Measurements from ENCODE around the gene ITGA5. TPM values are rescaled to one million over a fixed set of nuclear protein-coding genes. Genes with fewer than 3 reads are reported as not detected.

Gene ITGA5
- total RNA-seq, 1 donor from 2014 or later = 116 TPM

DNA sequence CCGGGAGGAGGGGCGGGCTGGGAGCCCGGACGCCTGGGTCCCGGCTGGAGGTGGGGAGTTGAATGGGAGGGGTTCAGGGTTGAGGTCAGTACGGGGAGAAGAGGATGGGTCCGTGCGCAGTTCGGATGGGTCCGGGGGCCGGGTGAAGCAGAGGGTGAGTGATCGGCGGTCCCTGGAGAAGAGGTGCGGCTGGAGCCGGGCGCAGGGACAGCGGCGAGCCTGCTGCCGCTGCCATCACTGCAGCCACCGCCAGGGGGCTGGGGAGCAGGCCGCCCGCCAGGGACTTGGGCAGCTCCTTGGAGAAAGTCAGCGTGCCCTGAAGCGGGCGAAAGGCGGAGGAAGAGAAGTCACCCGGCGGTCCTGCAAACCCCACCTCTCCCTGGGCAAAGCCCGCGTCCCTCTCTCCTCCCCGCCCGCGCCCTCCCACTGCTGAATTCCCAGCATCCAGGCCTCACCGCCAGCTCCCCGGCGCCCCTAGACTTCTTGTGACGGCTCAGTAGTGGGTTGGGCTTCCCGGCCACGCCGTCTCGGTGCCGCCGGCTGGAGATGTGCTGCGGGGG lies 48.8 kb downstream of the ITGA5 start:
- no peak for DNase-seq (ENCODE audit: low read depth)
- TF ChIP-seq, protein P1, sequence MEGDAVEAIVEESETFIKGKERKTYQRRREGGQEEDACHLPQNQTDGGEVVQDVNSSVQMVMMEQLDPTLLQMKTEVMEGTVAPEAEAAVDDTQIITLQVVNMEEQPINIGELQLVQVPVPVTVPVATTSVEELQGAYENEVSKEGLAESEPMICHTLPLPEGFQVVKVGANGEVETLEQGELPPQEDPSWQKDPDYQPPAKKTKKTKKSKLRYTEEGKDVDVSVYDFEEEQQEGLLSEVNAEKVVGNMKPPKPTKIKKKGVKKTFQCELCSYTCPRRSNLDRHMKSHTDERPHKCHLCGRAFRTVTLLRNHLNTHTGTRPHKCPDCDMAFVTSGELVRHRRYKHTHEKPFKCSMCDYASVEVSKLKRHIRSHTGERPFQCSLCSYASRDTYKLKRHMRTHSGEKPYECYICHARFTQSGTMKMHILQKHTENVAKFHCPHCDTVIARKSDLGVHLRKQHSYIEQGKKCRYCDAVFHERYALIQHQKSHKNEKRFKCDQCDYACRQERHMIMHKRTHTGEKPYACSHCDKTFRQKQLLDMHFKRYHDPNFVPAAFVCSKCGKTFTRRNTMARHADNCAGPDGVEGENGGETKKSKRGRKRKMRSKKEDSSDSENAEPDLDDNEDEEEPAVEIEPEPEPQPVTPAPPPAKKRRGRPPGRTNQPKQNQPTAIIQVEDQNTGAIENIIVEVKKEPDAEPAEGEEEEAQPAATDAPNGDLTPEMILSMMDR (conservative IDR thresholded peaks at IDR 0.05; ENCODE audit: low read depth, low read length) = peak; percentile 74
- peak overlapping the region; percentile 48 for H3K4me3 ChIP-seq (ENCODE audit: low read depth, low read length)

DNA sequence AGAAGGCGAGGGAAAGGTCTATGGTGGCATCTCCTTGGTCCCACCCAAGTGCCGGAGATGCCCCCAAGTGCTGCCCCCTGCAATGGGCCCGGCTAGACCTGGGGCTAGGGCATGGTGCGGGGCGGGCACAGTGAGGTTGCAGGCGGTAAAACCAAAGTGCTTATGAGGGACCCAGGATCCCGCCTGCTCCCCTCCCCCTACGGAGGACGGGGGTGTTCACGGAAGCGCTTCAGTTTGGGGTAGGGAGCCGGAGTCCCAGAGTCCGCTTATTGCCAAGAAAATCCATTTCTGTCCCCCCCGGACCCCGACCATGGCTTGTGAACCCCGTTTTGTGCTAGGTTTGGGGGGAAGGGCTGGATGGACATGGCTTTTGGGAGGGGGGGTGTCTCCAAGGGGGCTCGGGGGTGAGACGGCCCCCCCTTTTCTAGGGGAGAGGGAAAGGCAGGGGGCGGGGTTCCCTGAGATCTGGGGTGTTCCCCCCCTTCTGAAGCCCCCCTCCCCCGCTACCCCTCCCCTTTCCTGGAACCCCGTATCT lies 49.4 kb downstream of the ITGA5 start:
- TF ChIP-seq, protein P1 (conservative IDR thresholded peaks at IDR 0.05; ENCODE audit: low read depth, low read length) = no peak
- H3K4me3 ChIP-seq (ENCODE audit: low read depth, low read length) = peak overlapping the region; percentile 48
- no peak for DNase-seq (ENCODE audit: low read depth)

DNA sequence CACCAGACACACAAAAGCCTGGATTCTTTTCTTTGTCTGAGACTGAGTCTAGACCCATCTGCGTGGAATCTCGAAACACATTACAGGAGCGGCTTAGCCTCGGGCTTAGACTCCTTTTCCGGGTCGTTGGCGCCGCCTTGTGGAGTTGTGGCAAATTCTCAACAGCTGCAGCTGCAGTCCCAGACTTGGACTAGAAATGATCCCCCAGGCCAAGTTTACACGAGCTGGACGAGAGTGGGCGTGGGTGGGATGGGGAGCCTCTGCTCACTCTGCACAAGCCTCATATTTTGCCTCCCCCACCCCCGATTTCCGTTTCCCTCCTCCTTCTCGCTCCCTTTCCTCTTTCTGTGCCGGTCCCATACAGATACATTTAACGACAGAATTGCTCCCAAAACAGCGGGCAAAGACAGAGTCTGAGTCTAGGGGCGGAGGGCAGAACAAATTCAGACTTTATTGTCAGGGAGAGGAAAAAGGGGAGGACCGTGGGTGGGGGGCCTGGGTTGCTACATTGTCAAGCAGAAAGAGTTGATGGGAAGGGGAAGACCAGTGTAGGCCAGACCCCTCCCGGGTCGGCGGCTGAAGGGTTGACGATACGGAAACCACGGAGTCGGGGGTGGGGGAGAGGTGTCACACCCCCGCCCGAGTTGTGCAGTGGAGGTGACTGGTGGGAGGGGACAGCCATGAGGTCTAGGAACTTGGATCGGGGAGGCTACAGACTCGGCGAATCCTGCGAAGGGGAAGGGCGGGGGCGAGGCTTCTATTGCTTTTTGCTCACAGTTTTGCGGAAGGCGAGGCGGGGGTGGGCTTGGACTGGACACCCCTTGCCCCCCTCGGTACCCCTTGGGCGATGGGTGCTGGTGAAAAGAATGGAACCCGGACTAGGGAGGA lies 50.1 kb downstream of the ITGA5 start:
- TF ChIP-seq, protein P1 (conservative IDR thresholded peaks at IDR 0.05; ENCODE audit: low read depth, low read length) = peak; percentile 92
- H3K4me3 ChIP-seq (ENCODE audit: low read depth, low read length) = peak overlapping the region; percentile 48
- no peak for DNase-seq (ENCODE audit: low read depth)

GRCh38 chr12:54368025-54368708 lies 50.9 kb downstream of the ITGA5 start:
- TF ChIP-seq, protein P1 (conservative IDR thresholded peaks at IDR 0.05; ENCODE audit: low read depth, low read length) = no peak
- peak overlapping the region; percentile 48 for H3K4me3 ChIP-seq (ENCODE audit: low read depth, low read length)
- no peak for DNase-seq (ENCODE audit: low read depth)

- H3K4me3 ChIP-seq (ENCODE audit: low read depth, low read length) = no peak within 1 kb of the TSS
- no peak for DNase-seq (ENCODE audit: low read depth)
- TF ChIP-seq, protein P1 (conservative IDR thresholded peaks at IDR 0.05; ENCODE audit: low read depth, low read length) = no peak
These were observed 54.7 kb downstream of the ITGA5 start, which contains the start of gene GPR84 for GRCh38 chr12:54364413-54364812. TSS of gene GPR84 (minus strand) at chr12:54364486. CDS start at chr12:54363851, 635 bp downstream.

DNA sequence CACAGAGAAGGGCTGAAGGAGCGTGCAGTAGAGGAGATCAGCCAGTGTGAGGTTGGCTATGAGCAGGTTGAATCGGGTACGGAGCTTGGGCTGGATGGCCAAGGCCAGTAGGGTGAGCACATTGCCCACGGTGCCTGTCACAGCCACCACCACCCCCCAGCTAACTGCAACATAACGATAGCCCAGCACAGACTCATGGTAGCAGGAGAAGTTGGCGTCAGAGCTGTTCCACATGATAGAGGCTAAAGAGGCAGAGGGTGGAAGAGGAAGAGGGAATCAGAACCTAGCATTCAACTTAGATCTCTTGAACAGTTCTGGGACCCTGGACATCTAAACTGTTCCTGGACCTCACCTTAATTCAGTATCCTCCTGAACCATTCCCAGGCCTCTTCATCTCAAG lies 55.4 kb downstream of the ITGA5 start:
- DNase-seq (ENCODE audit: low read depth) = no peak
- TF ChIP-seq, protein P1 (conservative IDR thresholded peaks at IDR 0.05; ENCODE audit: low read depth, low read length) = no peak
- H3K4me3 ChIP-seq (ENCODE audit: low read depth, low read length) = no peak overlapping the region
